Fibroblast of pulmonary artery (primary cell): Measurements from ENCODE around the gene GALNT2.

Source experiments
- DNase-seq: peaks from one replicate; pipeline ENCODE4 v3.0.0-alpha.2; 2010; ENCODE audit warnings: low read depth
- H3K4me3 ChIP-seq: replicated peaks from 2 replicates; pipeline ENCODE4 v1.5.1; 2011; ENCODE audit warnings: low read depth, mild to moderate bottlenecking, control low read depth, low read length, moderate library complexity
- CTCF ChIP-seq: IDR thresholded peaks from 2 replicates; pipeline ENCODE4 v1.5.1; 2011; ENCODE audit warnings: mild to moderate bottlenecking, control low read depth, low read length, inconsistent platforms; ENCODE audit errors: missing control alignments

Gene GALNT2

GRCh38 chr1:230081751-230082150 is 14.7 kb downstream of the GALNT2 start:
- no peak for TF ChIP-seq CTCF
- no peak overlapping the region for H3K4me3 ChIP-seq
- DNase-seq: no peak

- no peak for DNase-seq
- TF ChIP-seq CTCF: no peak
- H3K4me3 ChIP-seq: no peak overlapping the region
These were observed 15.2 kb downstream of the GALNT2 start for GRCh38 chr1:230082211-230082610.

- no peak for TF ChIP-seq CTCF
- H3K4me3 ChIP-seq: no peak overlapping the region
- DNase-seq: no peak
These were observed 16.0 kb downstream of the GALNT2 start for GRCh38 chr1:230083053-230083452.

- TF ChIP-seq CTCF: no peak
- H3K4me3 ChIP-seq: no peak overlapping the region
These were observed 16.8 kb downstream of the GALNT2 start for GRCh38 chr1:230083746-230084407.

GRCh38 chr1:230084408-230085177 is 17.6 kb downstream of the GALNT2 start:
- DNase-seq: peak; percentile 97
- no peak overlapping the region for H3K4me3 ChIP-seq
- TF ChIP-seq CTCF: no peak

More at GRCh38 chr1:230083746-230084407, 16.8 kb downstream of the GALNT2 start:
- no peak for DNase-seq

DNA sequence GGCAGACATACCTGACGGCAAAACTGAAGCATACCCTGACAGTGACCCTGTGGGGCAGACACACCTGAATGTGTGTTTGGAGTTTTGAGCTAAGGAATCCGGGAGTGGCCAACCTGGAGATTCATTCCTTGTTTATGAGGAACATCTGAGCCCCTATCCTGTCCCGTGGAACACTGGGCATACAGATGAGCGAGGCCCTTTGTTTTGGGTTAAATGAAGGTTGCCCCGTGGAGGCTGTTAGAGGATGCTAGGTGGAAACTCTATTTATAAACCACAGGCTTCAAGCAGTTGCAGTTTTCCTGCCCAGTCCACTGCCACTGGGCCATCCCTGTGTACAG is 18.1 kb downstream of the GALNT2 start:
- no peak for TF ChIP-seq CTCF
- DNase-seq: no peak
- no peak overlapping the region for H3K4me3 ChIP-seq

- no peak for DNase-seq
- no peak for TF ChIP-seq CTCF
- H3K4me3 ChIP-seq: no peak overlapping the region
These were observed 19.1 kb downstream of the GALNT2 start for GRCh38 chr1:230086151-230086550.
